Vagina (tissue), 2 donors: ENCODE measurements around the gene MYDGF. TPM values are rescaled to one million over a fixed set of nuclear protein-coding genes. Genes with fewer than 3 reads are reported as not detected.

Experiments
- DNase-seq, 2 donors: peaks; one replicate each; pipeline ENCODE4 v3.0.0-alpha.2; 2017; ENCODE audit errors: extremely low spot score in 2 of 2
- H3K27ac ChIP-seq: fragments of 200-600 bp; sonication (generic); one replicate; pipeline ENCODE4 v1.5.1; 2019
- H3K27me3 ChIP-seq: fragments of 200-600 bp; sonication (generic); one replicate; pipeline ENCODE4 v1.5.1; 2019
- H3K36me3 ChIP-seq, 2 donors: fragments of 200-600 bp; sonication (generic); one replicate each; pipeline ENCODE4 v1.5.1; 2017 to 2019
- H3K4me1 ChIP-seq: fragments of 200-600 bp; sonication (generic); one replicate; pipeline ENCODE4 v1.5.1; 2019
- H3K4me3 ChIP-seq, 2 donors: fragments of 200-600 bp; sonication (generic); 1 replicate in 1 of 2; 2 replicates in 1 of 2; pipeline ENCODE4 v1.5.1; 2016 to 2019
- H3K9me3 ChIP-seq: fragments of 200-600 bp; sonication (generic); one replicate; pipeline ENCODE4 v1.5.1; 2019
- CTCF ChIP-seq, 3 experiments: fragments of 450-650 bp in 2 of 3; fragments of 200-600 bp in 1 of 3; sonication (generic) in 1 of 3; IDR thresholded peaks; one replicate each; pipeline ENCODE4 v1.5.1; 2017 to 2019; ENCODE audit warnings: antibody characterized with exemption in 3 of 3, mild to moderate bottlenecking in 2 of 3, moderate library complexity in 2 of 3
- POLR2A ChIP-seq, 2 donors: fragments of 450-650 bp; IDR thresholded peaks; one replicate each; pipeline ENCODE4 v1.6.1; 2017; ENCODE audit warnings: antibody characterized with exemption in 2 of 2, mild to moderate bottlenecking in 2 of 2, moderate library complexity in 2 of 2
- POLR2AphosphoS5 ChIP-seq, 2 donors: sonication (generic); formaldehyde crosslinking; IDR thresholded peaks; one replicate each; pipeline ENCODE4 v1.9.0; 2017; ENCODE audit warnings: antibody characterized with exemption in 2 of 2, mild to moderate bottlenecking in 2 of 2, low read depth in 1 of 2; ENCODE audit not compliant: insufficient read depth in 1 of 2
- intact Hi-C: fragments of 100-400 bp; cut with DNase I; formaldehyde crosslinking; loops from one replicate; pipeline ENCODE4 v1.15.1; 2023
- total RNA-seq: library from RNA; depleted of rRNA; stranded (reverse); fragments of >200 nt; gene quantifications from one replicate; pipeline ENCODE4 v1.2.3, GENCODE V29; 2016

The MYDGF gene
- total RNA-seq, 1 donor from 2014 or later, result 33.4 TPM

- no peak for DNase-seq
- no peak for TF ChIP-seq CTCF (IDR thresholded peaks at IDR 0.05)
- no peak for TF ChIP-seq POLR2A (IDR thresholded peaks at IDR 0.05)
- no peak for TF ChIP-seq POLR2AphosphoS5 (IDR thresholded peaks at IDR 0.05; ENCODE audit: insufficient read depth in 1 of 2, low read depth in 1 of 2)
- H3K4me3 ChIP-seq, result no peak overlapping the region
- intact Hi-C loops, result no loop called here
- no peaks in the 10 kb centered on the region for H3K4me1 ChIP-seq
- H3K9me3 ChIP-seq, result no peaks in the 10 kb centered on the region
- H3K27me3 ChIP-seq, result no peaks in the 10 kb centered on the region
- H3K36me3 ChIP-seq, result peaks cover 9 to 36% of the 10 kb centered on the region in 2 donors
- no peak overlapping the region for H3K27ac ChIP-seq
Observed at GRCh38 chr19:4656102-4656501, 14.0 kb downstream of the MYDGF start.

- intact Hi-C loops, result no loop called here
- H3K4me3 ChIP-seq, result no peak overlapping the region
- H3K36me3 ChIP-seq, result peaks cover 9 to 28% of the 10 kb centered on the region in 2 donors
- no peak for DNase-seq
- no peaks in the 10 kb centered on the region for H3K9me3 ChIP-seq
- no peaks in the 10 kb centered on the region for H3K27me3 ChIP-seq
- TF ChIP-seq POLR2AphosphoS5 (IDR thresholded peaks at IDR 0.05; ENCODE audit: insufficient read depth in 1 of 2, low read depth in 1 of 2), result no peak
- no peak for TF ChIP-seq CTCF (IDR thresholded peaks at IDR 0.05)
- no peak for TF ChIP-seq POLR2A (IDR thresholded peaks at IDR 0.05)
- H3K4me1 ChIP-seq, result no peaks in the 10 kb centered on the region
- no peak overlapping the region for H3K27ac ChIP-seq
Observed at GRCh38 chr19:4654437-4655361, 15.4 kb downstream of the MYDGF start.

- Histone ChIP-seq H3K27me3 (no peaks in the 10 kb centered on the region), H3K4me1 (no peaks in the 10 kb centered on the region), H3K4me3 (no peak overlapping the region), H3K9me3 (no peaks in the 10 kb centered on the region), H3K36me3 (peaks cover 5 to 20% of the 10 kb centered on the region in 2 donors), H3K27ac (no peak overlapping the region)
- intact Hi-C loops, result no loop called here
- DNase-seq, result no peak
- TF ChIP-seq POLR2A (IDR thresholded peaks at IDR 0.05) (no peak), POLR2AphosphoS5 (IDR thresholded peaks at IDR 0.05; ENCODE audit: insufficient read depth in 1 of 2, low read depth in 1 of 2) (no peak), CTCF (IDR thresholded peaks at IDR 0.05) (no peak)
Observed at GRCh38 chr19:4653793-4654436, 16.2 kb downstream of the MYDGF start.

- H3K36me3 ChIP-seq, result peaks cover 0 to 1% of the 10 kb centered on the region in 2 donors
- H3K9me3 ChIP-seq, result no peaks in the 10 kb centered on the region
- no peaks in the 10 kb centered on the region for H3K27me3 ChIP-seq
- H3K4me3 ChIP-seq, result no peak overlapping the region
- no peaks in the 10 kb centered on the region for H3K4me1 ChIP-seq
- no peak for TF ChIP-seq POLR2A (IDR thresholded peaks at IDR 0.05)
- intact Hi-C loops, result no loop called here
- DNase-seq, result no peak
- no peak overlapping the region for H3K27ac ChIP-seq
Observed at GRCh38 chr19:4652075-4652474, 18.1 kb downstream of the MYDGF start.

- DNase-seq, result no peak
- H3K27ac ChIP-seq, result no peak overlapping the region
- no peaks in the 10 kb centered on the region for H3K27me3 ChIP-seq
- intact Hi-C loops, result no loop called here
- H3K36me3 ChIP-seq, result no peaks in the 10 kb centered on the region
- TF ChIP-seq CTCF (IDR thresholded peaks at IDR 0.05), result no peak
- TF ChIP-seq POLR2AphosphoS5 (IDR thresholded peaks at IDR 0.05; ENCODE audit: insufficient read depth in 1 of 2, low read depth in 1 of 2), result no peak
- TF ChIP-seq POLR2A (IDR thresholded peaks at IDR 0.05), result no peak
- H3K4me3 ChIP-seq, result no peak overlapping the region
- no peaks in the 10 kb centered on the region for H3K4me1 ChIP-seq
- H3K9me3 ChIP-seq, result no peaks in the 10 kb centered on the region
Observed at GRCh38 chr19:4650159-4650558, 20.0 kb downstream of the MYDGF start.
